PC-3 (cell line): ENCODE measurements around the gene PTPN14.

Source experiments
- EZH2 ChIP-seq: fragments of 300-600 bp; sonication (generic); IDR thresholded peaks from one replicate; pipeline ENCODE4 v1.6.1; 2017; ENCODE audit warnings: antibody characterized with exemption, mild to moderate bottlenecking, low read length; ENCODE audit not compliant: unreplicated experiment
- EZH2phosphoT487 ChIP-seq: fragments of 300-600 bp; sonication (generic); IDR thresholded peaks from 2 replicates; pipeline ENCODE4 v1.6.1; 2018; ENCODE audit warnings: mild to moderate bottlenecking, antibody characterized with exemption, low read length, borderline replicate concordance
- TF ChIP-seq, protein P1 (sequence below): fragments of 300-600 bp; sonication (generic); conservative IDR thresholded peaks from 2 replicates; pipeline ENCODE4 v1.5.1; 2017; ENCODE audit warnings: antibody characterized with exemption, low read depth, mild to moderate bottlenecking, low read length

DNA sequence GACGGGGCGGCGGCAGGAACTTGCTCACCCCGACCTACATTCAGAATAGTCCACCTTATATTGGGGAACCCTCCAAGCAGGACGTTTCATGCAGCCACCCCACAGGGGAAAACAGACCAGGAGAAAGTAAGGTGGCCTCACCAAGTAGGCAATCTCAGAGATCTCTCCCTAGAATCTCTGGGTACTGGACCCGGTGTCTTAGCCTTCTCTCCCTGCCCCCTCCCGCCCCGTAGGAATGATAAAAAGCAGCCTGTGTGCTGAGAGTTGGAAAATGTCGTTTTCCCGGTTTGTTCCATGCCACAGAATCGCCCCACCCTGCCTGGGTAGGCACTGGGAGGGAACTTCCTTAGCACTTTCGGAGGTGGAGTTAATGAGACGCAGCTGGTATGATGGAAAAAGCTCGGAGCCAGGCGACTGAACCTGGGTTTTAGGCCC is 789 bp upstream of the PTPN14 start:
- TF ChIP-seq EZH2phosphoT487 (no peak), EZH2 (no peak)
- TF ChIP-seq, protein P1, sequence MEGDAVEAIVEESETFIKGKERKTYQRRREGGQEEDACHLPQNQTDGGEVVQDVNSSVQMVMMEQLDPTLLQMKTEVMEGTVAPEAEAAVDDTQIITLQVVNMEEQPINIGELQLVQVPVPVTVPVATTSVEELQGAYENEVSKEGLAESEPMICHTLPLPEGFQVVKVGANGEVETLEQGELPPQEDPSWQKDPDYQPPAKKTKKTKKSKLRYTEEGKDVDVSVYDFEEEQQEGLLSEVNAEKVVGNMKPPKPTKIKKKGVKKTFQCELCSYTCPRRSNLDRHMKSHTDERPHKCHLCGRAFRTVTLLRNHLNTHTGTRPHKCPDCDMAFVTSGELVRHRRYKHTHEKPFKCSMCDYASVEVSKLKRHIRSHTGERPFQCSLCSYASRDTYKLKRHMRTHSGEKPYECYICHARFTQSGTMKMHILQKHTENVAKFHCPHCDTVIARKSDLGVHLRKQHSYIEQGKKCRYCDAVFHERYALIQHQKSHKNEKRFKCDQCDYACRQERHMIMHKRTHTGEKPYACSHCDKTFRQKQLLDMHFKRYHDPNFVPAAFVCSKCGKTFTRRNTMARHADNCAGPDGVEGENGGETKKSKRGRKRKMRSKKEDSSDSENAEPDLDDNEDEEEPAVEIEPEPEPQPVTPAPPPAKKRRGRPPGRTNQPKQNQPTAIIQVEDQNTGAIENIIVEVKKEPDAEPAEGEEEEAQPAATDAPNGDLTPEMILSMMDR, result no peak
